ENCODE data around the gene KIRREL2.
"Not testable (repeated sequence)": the region's sequence is repeated elsewhere in the genome, so short reads cannot be mapped to it uniquely, and the experiment has no call there.

KIRREL2 gene

DNA sequence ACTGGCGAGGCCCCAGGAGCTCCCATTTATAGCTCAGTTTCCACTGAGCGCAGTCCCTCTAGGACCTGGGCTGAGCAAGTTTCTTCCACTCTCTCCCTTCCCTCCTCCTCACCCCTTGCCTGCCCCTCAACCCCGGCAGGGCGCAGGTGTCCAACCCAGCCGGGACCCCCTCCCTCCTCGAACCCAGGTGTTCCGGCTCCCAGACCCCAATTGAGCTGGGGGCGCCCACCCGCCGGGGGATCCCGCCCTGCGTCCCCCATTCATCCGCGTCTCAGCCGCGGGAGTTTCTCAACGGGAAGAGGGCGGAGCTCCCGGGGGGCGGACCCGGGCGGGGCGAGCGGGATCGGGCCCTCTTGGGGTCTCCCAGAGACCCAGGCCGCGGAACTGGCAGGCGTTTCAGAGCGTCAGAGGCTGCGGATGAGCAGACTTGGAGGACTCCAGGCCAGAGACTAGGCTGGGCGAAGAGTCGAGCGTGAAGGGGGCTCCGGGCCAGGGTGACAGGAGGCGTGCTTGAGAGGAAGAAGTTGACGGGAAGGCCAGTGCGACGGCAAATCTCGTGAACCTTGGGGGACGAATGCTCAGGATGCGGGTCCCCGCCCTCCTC lies at the start of gene KIRREL2:
TSS of gene KIRREL2 (plus strand) at position 366 of the 604 bp plus-strand sequence. CDS start at position 575, 209 bp downstream.
- no peak for DNase-seq (ENCODE audit: low read depth)

DNA sequence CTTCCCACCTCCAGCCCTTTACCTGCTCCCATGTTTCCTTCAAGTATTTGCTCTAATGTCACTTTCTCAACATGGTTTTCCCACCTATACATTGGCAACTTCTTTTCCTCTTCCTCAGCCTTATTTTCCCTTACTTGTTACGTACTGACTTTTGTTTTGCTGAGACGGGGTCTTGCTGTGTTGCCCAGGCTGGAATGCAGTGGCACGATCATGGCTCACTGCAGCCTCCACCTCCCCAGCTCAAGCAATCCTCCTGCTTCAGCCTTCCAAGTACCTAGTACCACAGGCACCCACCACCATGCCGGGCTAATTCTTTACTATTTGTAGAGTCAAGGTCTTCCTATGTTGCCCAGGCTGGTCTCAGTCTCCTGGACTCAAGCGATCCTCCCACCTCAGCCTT lies 49.1 kb upstream of the KIRREL2 start:
- no peak for DNase-seq (ENCODE audit: low read depth)

DNA sequence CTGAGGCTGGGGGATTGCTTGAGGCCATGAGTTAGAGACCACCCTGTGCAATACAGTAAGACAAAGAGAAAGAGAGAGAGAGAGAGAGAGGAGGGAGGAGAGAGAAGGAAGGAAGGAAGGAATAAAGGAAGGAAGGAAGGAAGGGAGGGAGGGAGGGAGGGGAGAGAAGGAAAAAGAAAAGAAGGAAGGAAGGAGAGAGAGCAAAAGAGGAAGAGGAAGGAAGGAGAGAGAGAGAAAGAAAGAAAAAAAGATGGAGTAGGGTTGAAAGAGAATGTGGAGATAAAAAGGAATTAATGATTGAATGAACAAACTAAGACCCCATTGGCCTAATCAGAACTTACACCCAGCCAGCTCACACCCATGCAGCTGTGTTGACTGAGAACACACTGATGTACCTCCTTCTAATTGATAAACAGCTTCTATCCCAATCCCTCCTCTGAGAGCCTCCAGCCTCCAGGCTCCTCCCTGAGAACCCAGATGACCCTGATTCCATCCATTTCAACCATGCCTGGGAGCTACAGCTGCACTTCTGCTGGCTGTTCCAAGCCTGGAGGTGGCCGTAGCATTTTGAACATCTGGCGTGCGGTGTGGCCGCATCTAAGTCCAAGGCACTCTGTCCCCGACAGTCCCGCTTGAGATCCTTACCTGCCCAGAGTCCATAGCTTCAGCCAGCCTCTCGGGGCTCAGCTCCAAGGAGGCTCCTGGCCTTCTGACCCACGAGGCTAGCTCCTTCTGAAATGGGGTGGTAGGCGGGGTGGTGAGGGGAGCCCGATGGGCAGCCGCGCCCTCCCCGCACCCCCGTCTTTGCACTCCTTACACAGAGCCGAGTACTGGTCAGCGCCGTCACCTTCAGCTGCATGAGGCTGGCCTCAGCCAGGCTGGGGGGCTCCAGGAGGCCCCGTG lies 45.1 kb upstream of the KIRREL2 start:
- DNase-seq (ENCODE audit: low read depth), result no peak

DNA sequence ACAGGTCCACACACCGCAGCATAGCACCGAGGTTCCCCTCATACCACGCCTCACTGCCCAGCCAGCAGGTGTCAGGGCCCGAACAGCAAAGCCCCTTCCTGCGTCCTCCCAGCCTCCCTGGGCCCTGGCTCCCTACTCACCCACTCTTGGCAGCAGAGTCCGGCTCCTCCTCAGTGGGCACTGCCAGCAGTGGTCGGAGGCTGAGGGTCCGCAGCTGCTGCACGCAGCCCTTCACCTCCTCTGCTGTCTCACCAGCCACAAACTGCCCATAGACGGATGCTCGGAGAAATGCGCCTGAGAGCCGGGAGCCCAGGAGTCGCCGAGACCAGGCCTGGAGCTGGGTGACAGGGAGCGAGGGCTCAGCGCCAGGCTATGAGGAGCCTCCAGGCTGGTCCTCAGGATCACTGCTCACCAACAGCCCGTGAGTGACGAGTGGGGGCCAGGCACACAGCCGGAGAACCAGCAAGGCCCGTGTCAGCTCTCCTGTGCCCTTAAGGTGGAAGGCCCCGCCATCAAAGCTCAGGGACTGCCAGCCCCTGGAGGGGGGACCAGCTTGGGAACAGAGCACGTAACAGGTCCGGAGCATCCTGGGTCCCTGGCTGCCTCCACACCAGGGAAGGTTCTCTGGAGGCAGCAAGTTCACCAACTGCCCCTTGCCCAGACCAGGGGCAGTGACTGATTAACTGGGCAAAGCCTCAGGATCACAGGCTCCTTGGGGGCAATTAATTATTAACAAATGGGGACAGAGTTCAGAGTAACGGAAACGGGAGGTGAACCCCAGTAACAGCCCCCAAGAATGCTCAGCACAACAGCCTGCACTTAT lies 44.3 kb upstream of the KIRREL2 start, which contains the start of gene PRODH2:
TSS of gene PRODH2 (minus strand) at position 626 of the 823 bp plus-strand sequence. CDS start at position 586, 40 bp downstream.
- no peak for DNase-seq (ENCODE audit: low read depth)

DNA sequence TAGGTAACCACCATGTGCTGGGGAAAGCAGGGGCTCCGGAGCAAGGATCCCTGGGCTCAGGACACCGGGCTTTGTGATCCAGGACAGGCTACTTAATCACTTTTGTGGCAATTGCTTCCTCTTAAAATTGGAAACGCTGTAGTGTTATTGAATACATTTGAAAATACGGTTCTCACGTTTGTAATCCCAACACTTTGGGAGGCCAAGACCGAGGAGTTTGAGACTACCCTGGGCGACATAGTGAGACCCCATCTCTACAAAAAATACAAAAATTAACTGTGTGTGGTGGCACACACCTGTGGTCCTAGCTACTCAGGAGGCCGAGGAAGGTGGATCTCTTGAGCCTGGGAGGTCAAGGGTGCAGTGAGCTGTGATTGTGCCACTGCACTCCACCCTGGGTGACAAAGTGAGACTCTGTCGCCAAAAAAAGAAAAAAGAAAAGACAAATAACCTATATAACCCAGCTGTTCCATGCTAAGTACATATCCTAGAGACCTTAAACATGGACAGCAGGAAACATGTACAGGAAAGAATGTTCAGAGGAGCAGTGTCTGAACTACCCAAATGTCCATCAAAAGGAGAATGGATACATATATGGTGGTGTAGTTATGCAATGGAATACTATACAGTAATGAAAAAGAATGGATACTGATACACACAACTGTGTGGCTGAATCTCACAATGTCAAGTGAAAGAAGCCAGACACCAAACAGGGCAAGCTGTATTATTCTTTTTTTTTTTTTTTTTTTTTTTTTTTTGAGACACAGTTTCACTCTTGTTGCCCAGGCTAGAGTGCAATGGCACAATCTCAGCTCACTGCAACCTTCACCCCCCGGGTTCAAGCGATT lies 43.4 kb upstream of the KIRREL2 start:
- DNase-seq (ENCODE audit: low read depth), result no peak

DNA sequence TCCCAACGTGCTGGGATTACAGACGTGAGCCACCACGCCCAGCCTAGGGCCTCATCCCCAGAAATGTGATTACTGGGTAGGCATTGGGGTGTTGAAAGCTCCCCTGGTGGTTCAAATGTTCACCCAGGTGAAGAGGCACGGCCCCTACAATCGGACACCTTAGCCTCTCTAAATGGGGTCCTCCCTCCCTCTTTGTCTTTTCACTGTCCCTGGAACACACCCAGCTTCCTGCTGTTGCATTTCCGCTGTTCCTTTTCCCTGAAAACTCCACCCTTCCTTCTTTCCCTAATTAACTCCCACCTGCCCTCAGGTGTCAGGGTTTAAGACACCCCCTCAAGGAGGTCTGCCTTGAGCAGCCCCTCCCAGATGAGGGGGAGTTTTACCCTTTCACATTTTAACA lies 40.4 kb upstream of the KIRREL2 start:
- no peak for DNase-seq (ENCODE audit: low read depth)

DNA sequence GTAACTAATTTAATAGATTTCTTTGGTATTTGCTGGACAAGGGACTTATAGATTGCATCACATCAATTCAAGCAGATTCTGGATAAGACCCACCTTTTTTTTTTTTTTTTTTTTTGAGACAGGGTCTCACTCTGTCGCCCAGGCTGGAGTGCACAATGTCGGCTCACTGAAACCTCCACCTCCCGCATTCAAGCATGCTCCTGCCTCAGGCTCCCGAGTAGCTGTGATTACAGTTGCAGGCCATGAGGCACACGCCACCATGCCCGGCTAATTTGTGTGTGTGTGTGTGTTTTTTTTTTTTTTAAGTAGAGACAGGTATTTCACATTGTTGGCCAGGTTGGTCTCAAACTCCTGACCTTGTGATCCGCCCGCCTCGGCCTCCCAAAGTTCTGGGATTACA lies 39.9 kb upstream of the KIRREL2 start:
- no peak for DNase-seq (ENCODE audit: low read depth)

DNA sequence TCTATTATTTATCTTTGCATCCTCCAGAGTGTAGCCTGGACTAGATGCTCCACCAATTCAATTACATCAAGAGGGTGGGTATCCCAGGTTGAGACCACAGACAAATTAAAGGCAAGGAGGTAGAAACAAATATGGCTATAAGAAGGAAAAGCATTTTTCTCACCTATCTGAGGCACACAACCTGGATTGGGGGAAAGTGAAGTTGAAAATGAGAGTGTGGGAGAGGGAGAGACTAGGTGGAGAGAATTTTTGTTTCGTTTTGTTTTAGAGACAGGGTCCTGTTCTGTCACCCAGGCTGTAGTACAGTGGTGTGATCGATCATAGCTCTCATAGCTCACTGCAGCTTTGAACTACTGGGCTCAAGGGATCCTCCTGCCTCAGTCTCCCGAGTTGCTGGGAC lies 38.3 kb upstream of the KIRREL2 start:
- no peak for DNase-seq (ENCODE audit: low read depth)

DNA sequence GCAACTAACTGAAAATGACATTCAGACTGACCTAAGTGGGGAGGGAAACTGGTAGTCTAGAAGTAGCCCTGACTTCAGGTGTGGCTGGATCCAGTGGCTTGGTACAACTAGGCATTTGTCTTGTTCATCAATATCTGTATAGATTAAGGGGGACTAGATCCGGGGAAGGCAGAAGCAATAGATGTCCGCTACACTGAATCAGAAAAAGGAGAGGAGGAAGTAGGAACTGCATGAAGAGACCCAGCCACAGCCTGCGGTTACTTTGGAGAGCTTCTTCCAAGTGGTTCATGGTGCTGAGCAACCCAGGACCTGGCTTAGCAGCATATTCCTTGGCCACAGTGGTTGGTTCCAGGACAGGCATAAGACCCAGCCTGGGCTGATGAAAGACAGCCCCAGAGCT lies 34.1 kb upstream of the KIRREL2 start:
- no peak for DNase-seq (ENCODE audit: low read depth)

DNA sequence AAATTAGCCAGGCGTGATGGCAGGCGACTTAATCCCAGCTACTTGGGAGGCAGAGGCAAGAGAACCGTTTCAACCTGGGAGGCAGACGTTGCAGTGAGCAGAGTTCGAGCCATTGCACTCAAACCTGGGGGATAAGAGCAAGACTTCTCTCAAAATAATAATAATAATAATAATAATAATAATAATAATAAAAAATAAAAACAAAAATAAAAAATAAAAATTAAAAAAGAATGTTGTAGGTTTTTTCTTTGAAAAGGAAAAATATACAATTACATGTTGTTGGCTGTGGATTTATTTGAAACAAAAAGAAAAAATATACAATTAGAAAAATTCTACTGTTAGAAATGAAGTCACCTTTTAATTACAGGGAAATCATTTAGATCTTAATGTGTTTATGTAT lies 32.6 kb upstream of the KIRREL2 start:
- no peak for DNase-seq (ENCODE audit: low read depth)

DNA sequence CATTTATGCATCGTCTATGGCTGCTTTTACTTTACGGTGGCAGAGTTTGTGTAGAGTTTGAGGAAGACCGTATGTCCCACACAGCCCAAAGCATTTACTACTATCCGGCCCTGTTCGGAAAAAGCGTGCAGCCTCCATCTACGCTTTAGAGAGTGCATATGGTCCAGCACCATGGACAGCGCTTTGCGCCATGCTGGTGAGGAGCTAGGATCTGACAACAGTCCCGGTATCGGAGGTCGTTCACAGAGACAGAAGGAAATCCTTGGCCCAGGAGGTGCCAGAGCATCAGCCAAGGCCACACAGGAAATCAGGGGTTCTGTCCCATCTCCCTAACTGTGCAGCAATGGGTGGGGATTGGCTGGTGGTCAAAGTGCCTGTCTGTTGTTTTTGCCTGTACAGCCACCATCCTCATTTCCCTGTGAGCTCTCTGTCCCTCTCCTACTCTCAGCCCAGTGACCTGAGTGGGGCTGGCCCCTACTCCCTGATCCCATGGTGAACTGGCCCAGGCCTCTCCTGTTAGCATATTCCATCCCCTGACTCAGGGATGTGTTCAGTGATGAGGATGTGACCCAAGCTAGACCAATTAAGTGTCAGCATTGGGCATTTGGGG lies 27.9 kb upstream of the KIRREL2 start:
- peak; percentile 59 for DNase-seq (ENCODE audit: low read depth)

DNA sequence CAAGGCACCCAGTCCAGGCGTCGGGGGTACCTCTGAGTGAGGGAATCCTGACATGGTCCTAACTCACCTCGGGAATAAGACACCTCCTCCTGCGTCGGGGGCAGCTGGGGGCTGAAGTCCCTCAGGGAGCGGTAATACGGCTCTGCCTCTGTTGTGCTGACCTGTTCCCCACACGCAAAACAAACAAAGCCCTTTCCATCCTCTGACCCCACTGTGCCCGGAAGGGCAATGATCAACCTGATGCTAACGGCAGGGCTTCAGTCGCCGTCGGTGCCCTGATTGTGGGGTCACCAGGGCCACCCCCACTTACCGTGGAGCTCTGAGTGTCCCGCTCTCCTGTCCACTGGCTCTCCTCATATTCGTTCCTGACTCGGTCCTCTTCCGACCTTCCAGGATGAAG lies 25.7 kb upstream of the KIRREL2 start:
- no peak for DNase-seq (ENCODE audit: low read depth)

DNA sequence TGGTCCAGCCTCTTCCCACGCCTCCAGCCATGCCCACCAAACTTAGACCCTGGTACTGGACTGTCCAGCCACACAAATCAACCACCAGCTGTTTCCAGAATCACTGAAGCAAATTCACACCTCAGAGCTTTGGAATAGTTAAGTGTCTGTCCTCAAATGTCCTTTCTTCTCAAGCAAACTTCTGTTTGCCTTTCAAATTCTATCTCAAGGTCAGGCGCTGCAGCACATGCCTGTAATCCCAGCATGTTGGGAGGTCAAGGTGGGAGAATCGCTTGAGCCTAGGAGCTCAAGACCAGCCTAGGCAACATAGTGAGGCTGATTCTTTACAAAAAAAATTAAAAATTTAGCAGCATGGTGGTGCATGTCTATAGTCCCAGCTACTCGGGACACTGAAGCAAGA lies 24.7 kb upstream of the KIRREL2 start:
- no peak for DNase-seq (ENCODE audit: low read depth)

DNA sequence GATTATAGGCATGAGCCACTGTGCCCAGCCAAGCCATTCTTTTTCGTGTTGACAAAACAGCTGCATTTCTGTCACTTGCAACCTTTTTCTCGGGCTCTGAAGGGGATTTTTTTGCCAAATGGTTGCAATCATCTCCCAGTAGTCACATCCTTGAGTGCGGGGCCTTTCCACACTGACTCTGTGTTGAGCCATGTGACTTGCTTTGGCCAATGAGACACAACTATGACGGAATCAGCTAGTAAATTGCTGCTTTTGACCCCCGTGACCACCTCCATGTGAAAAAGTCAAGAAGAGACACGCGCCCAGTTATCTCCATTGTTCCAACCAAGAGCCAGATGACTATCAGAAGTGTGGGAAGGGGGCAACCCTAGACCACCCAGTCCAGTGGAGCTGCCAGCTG lies 22.7 kb upstream of the KIRREL2 start:
- no peak for DNase-seq (ENCODE audit: low read depth)

DNA sequence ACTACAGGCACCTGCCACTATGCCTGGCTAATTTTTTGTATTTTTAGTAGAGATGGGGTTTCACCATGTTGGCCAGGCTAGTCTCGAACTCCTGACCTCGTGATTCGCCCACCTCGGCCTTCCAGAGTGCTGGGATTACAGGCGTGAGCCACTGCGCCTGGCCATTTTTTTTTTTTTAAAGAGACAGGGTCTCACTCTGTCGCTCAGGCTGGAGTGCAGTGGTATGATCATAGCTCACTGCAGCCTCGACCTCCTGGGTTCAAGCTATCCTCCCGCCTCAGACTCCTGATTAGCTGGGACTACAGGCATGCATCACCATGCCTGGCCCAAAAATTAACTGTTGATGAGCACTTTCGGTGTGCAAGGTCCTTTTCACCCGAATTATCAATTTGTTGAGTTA lies 20.6 kb upstream of the KIRREL2 start:
- DNase-seq (ENCODE audit: low read depth), result not testable (repeated sequence)

DNA sequence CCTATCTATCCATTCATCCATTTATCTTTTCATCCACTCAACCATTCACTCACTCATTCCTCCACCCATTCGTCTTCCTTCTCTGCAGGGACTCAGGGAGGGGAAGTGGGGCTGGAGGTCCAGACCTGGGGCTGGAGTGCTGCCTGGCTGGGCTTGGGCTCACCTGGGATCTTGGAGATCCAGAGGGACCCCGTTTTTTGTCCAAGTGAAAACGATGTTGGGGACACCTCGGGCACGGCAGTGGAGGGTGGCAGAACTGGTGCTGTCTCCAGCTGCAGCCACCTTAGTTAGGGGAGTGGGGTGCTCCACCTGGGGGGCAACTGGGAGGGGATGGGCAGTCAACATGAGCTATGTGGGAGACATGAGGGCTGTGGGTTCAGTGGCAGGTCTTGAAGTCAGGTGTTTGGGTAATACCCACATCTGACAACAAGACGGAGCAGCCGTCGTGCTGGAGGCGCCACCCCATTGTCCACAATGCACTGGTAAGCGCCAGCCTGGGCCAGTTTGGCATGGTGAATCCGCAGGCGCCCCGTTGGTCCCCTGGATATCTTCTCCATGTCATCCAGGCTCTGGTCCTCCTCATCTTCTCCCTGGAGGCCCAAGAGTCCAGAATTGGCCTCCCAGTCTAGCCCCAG lies 14.6 kb upstream of the KIRREL2 start:
- no peak for DNase-seq (ENCODE audit: low read depth)

DNA sequence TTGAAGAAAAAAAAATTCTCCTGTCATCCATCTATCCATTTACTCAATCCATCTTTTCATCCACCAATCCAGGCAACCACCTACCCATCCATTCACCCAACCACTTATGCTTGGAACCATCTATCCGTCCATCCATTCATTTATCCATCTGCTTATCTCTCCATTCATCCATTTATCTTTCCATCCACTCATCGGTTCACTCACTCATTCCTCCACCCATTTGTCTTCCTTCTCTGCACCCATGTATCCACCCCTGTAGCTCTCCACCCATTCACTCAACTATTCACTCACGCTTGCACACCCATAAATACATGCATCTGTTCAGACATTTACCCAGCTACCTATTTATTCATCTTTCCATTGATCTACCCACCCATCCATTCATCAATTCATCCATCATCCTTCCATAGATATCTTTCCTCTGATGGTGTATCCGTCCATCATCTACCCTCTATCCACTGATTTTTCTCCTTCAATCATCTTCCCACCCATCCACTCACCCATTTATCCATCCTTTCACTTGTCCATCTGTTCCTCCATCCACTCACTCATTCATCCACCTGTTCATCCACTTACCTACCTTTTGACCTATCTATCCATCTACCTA lies 13.9 kb upstream of the KIRREL2 start:
- DNase-seq (ENCODE audit: low read depth), result no peak

DNA sequence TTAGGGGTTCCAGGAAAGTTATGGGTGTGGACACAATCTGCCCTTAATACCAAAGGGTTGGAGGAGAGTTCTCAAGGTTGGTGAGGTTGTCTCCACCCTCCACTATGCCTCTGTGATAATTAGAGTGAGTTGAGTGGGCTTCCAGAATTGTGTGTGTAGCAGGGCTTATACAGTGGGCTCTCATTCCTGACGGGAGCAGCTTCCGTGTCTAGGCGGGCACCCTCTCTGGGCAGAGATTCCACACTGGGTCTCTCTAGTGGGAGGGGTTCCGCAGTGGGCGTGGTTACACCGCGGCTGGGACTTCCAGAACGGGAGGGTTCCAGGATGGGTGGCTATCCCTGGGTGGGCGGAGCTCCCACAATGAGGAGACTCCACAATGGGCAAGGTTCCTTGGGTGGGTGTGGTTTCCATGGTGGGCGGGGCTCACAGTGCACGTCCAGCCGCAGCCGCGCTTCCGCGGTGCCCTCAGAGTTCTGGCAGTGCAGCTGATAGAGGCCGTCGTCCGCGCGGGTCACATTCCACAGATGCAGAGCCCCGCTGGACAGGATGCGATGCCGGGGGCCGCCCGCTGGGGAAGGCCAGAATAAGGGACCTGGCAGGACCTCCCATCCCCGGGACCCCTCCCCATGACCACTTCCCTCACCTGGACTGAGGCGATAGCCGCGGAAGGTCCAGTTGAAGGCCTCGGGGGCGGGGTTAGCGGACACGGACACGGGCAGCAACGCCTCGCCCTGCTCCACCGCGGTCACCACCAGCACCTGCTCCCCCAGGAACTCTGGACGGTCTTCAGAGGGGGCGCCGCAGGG lies 12.8 kb upstream of the KIRREL2 start:
- no peak for DNase-seq (ENCODE audit: low read depth)

DNA sequence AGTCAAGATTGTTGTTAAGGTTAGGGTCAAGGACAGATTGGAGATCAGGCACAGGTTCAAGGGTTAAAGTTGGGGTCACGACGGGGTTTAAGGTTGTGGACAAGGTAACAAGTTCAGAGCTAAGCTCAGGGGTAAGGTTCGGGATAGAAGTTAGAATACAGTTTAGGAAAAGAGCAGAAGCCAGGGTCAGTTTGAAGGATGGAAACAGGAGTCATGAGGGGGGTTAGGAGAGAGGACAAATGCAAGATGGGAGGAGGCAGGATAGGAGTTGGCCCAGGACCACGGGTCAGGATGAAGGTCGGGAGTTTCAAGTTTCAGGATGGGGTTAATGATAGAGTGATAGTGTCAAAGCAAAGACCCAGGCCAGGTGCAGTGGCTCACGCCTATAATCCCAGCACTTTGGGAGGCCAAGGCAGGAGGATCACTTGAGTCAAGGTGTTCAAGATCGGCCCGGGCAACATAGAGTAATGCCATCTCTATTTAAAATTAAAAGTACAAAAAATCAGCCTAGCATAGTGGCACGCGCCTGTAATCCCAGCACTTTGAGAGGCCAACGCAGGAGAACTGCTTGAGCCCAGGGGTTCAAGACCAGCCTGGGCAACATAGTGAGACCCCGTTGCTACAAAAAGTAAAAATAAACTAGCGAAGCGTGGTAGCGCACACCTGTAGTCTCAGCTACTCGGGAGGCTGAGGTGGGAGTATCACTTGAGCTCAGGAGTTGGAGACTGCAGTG lies 12.1 kb upstream of the KIRREL2 start:
- DNase-seq (ENCODE audit: low read depth), result no peak
